A549 (cell line): Measurements from ENCODE around the gene HOXB4.

Experiments
- BHLHE40 ChIP-seq: IDR thresholded peaks from 2 replicates; pipeline ENCODE4 v1.6.1; 2012; ENCODE audit warnings: low read depth, low read length, inconsistent platforms
- CTCF ChIP-seq: fragments of >200 bp; sonication (Bioruptor Twin); formaldehyde crosslinking; IDR thresholded peaks from 3 replicates; pipeline ENCODE4 v1.5.1; 2016

- TF ChIP-seq BHLHE40 (no peak), CTCF (no peak)
Observed at GRCh38 chr17:48587276-48588073, 9.3 kb upstream of the HOXB4 start.
